ENCODE measurements around the gene SNRPD2. TPM values are rescaled to one million over a fixed set of nuclear protein-coding genes. Genes with fewer than 3 reads are reported as not detected.

The SNRPD2 gene
- total RNA-seq, result 100 to 1,000 TPM; 575 to 607 TPM

DNA sequence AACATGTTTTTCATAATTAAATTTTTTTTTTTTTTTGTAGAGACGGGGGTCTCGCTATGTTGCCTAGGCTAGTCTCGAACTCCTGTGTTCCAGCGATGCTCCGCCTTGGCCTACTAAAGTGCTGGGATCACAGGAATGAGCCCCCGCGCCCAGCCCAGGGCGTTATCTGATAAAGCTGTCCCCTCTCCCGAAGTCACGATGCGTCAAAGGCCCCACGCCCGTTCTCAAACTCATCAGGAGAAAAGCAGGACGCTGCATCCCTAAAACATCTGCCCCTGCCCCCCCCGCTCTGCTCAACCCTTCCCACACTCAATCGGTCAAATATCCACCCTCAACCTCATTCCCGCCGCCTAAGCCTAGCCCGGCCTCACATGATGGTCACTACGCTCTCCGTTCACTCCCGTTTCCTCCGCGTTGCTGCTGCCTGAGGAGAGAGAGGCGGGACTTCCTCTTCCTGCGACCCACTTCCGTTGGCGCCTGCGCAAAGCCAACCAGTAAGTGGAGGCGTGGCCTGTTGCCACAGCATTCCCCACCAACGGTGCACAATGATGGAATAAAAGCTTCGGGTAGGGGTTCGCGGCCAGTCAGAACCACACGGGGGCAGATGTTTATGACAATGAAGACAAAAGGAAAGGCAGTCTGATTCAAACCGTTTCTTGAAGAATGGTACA is at the start of gene SNRPD2:
SNRPD2 (minus strand) TSS at position 438 of the 671 bp plus-strand sequence; CDS start at position 373, 65 bp downstream.

DNA sequence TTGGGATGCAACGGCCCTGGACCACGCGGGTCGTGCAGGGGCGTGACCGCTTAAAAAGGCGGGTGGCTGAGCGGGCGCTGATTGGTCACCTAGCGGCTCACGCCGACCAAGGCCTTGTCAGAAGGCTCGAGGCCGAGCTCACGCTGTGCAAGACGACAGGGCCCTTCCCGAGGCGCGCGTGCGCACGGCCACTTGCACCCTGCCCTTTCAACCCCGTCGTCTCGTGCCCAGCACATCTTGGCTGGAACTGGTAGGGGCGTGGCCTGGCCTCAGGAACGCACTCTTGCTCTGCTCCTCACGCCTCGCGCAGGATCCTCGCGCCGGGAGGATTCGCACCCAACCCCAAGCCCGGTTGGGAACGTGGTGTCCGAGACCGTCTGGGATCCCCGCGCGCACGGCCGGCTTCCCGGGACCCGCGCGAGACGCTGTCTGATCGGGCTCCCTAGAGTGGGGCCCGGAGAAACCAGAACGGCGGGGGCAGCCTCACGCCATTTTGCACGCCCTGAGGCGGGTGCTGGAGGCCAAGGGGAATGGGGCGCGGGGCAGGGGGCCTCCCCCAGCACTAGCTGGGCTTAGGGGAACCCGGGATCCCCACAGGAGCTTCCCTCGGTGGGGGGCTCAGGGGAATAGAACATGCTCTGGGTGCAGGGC is 41.5 kb upstream of the SNRPD2 start, which contains the start of gene MEIOSIN:
MEIOSIN (plus strand) TSS at position 280 of the 651 bp plus-strand sequence. CDS start 1,938 bp downstream, outside the sequence.

DNA sequence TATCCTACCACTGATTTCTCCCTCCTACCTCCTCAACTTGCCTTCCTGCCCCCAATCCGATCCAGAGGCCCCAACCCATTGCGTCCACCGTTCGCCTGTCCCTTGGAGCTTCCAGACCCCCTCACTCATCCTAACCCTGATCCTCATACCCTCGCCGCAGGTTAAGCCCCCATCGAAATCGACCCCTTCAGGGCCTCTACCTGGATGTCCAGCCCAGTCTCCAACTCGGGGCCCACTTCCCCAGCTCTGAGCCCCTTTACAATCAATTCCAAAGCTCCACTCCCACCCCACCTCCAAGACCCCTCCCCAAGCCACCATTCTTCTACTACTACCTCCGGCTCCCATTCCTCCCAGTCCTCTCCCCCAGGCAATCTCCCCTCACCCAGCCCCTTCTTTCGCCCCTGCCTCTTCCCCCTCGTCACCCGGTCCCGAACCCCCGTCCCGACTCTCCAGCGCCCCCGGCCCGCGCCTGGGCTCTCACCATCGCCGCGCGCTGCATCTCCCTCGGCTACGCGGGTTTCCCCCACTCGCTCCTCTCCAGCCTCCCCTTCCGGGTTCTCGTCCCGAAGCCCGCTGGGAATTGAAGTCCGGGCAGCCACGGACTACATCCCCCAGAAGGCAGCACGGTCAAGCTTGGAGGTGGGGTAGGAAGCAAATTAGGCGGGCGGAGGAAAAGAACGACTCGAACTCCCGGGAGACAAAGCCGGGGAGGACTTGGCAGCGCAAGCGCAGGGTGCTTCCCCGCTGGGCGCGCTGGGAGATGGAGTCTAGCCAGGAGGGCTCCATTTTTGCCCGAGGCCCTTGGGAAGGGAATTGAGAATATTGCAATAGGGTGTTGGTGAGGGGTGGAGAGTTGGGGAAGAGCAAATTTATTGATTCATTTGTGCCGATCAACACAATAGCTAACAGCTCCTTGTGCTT is 38.9 kb upstream of the SNRPD2 start, which contains the start of gene FBXO46:
FBXO46 (minus strand) TSS at position 529 of the 921 bp plus-strand sequence. CDS start 17,401 bp downstream, outside the sequence.

DNA sequence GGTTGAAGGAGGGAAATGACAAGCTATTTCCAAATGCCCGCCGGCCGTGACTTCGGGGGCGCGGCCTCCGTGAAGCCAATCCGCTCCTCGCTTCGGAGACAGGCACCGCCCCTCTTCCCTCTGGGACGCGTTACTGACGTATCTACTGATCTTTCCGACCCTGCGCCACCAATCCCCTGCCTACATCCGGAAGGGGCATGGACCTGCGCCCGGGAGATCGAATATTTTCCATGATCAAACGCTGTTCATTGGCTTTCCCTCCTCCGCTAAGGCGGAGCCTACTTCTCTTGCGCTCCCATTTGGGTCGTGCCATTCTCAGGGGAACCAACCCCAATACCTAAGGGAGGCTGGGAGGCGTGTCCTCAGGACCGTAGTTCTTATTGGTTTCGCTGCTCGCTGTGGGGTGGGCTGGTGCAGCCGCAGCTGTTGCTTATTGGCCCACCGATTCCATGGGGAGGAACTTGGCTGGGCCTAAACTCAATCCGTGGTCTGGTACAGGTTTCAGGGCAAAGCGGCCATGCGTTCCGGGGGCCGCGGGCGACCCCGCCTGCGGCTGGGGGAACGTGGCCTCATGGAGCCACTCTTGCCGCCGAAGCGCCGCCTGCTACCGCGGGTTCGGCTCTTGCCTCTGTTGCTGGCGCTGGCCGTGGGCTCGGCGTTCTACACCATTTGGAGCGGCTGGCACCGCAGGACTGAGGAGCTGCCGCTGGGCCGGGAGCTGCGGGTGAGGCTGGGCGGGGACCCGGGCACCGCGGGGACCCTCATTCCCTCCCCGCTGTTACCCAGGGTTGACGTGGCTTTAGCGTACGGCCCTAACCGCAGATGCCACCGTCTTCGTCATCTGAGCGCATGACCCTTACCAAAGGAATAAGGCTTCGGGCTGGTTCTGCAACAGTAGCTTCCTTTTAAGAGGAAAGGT is 693 bp upstream of the SNRPD2 start, which contains the start of gene QPCTL:
QPCTL (plus strand) TSS at position 480 of the 919 bp plus-strand sequence; CDS start at position 518, 38 bp downstream.

DNA sequence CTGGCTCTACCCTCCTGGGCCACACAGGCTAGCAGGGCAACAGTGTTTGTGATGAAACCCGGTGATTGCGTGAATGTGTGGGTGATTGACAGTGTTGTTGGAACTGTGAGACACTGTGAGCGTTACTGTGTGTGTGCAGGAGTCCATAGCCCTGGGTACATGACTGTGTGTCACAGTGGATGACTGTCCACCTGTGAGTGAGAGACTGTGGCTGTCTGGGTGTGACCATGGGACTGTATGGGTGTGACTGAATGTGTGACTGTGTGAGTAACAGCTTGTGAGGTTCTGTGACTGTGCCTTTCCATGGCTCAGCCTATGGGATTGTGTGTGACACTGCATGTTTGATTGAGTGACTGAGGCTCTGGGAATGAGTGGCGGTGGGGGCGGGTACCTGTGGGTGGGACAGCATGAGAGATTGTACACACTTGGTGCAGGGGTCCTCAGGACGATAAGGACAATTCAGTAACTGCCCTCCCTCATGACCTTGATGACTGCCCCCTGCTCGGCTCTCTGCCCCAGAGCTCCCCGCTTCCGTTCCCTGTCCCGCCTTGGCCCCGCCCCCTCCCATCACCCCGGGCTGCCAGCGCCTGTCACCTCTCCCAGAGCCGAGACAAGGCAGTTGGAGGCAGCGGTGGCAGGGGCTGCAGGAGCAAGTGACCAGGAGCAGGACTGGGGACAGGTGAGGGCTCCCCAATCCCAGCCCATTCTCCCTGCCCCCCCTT is 24.0 kb downstream of the SNRPD2 start, which contains the start of gene GIPR:
GIPR (plus strand) TSS at position 602 of the 722 bp plus-strand sequence. CDS start 1,300 bp downstream, outside the sequence.

DNA sequence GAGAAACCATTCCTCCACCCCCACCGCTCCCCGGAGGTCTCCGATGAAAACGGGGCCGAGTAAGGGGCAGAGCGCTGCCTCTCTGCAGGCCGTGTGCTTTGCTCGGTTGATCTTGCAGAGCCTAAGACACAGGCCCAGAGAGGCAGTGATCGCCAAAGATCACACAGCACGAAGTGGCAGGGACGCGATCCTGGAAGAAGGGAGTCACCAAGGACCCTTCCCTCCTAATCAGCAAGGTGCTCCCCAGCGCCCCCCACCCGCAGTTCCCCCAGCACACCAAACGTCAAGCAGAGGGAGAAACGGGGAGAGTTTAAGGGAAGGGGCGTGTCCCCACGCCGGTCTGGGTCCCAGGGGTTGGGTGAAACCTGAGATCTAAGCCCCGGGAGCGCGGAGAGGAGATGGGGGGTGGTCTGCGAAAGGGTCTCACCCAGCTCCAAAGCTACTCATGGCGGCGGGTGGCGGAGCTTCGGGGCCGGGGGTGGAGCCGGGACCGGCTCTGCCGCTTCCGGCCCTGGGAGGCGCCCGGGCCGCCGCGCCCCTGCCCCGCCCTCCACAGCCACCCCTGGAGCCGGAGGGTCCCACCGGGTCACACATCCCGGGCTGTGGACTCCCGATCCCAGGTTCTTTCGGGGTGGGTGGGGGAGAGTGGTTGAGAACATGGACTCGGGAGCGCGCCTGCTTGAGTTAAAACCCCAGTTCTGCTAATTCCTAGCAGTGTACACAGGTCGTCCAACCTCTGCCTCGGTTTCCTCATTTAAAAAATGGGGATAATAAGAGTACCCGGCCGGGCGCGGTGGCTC is 52.6 kb downstream of the SNRPD2 start, which contains the start of gene EML2:
EML2 (minus strand) TSS at position 468 of the 800 bp plus-strand sequence; CDS start at position 447, 21 bp downstream.

Small RNAs within 50 kb of the gene (microRNA-seq; reads per million reads assigned to microRNA genes)
- 152 reads per million, percentile 75 among the genes with 10 or more reads in this experiment for gene MIR330 (ENCODE audit: borderline microRNAs expressed, borderline replicate concordance)
- not detected for gene MIR642A (ENCODE audit: borderline microRNAs expressed, borderline replicate concordance)
- gene MIR642B (ENCODE audit: borderline microRNAs expressed, borderline replicate concordance), result not detected

Other genes starting within 250 kb of the SNRPD2 start
- gene FOSB, start 224.0 kb downstream of the SNRPD2 start, total RNA-seq, result 1 to 10 TPM; 8.2 to 9.8 TPM
- 1 to 10 TPM; 1.8 TPM for gene RTN2, start 194.9 kb downstream of the SNRPD2 start, total RNA-seq
- gene PPM1N, start 193.5 kb downstream of the SNRPD2 start, total RNA-seq, result 1 to 10 TPM; 1.4 to 2.6 TPM
- 100 to 1,000 TPM; 156 to 162 TPM for gene VASP, start 184.5 kb downstream of the SNRPD2 start, total RNA-seq
- 10 to 100 TPM; 13.0 to 15.2 TPM for gene OPA3, start 107.2 kb downstream of the SNRPD2 start, total RNA-seq
- not detected for gene GPR4, start 89.7 kb downstream of the SNRPD2 start, total RNA-seq
- gene EML2, start 52.6 kb downstream of the SNRPD2 start, total RNA-seq, result 10 to 100 TPM; 94.8 to 97.6 TPM
- 1 to 10 TPM; 4.2 to 4.8 TPM for gene GIPR, start 23.7 kb downstream of the SNRPD2 start, total RNA-seq
- 1 to 10 TPM; 6.7 to 8.4 TPM for gene QPCTL, start 713 bp upstream of the SNRPD2 start, total RNA-seq
- gene FBXO46, start 38.9 kb upstream of the SNRPD2 start, total RNA-seq, result 10 to 100 TPM; 33.6 to 40.3 TPM
- not detected for gene MEIOSIN, start 41.5 kb upstream of the SNRPD2 start, total RNA-seq
- gene SIX5, start 77.3 kb upstream of the SNRPD2 start, total RNA-seq, result 1 to 10 TPM; 1.0 to 1.2 TPM
- 10 to 100 TPM; 24.8 to 27.0 TPM for gene DMPK, start 90.5 kb upstream of the SNRPD2 start, total RNA-seq
- 10 to 100 TPM; 46.7 to 47.1 TPM for gene DMWD, start 100.9 kb upstream of the SNRPD2 start, total RNA-seq
- gene RSPH6A, start 123.4 kb upstream of the SNRPD2 start, total RNA-seq, result under 1 TPM; 0.28 to 0.34 TPM
- gene SYMPK, start 171.2 kb upstream of the SNRPD2 start, total RNA-seq, result 10 to 100 TPM; 78.7 to 83.3 TPM
- not detected for gene FOXA3, start 172.4 kb upstream of the SNRPD2 start, total RNA-seq
- 10 to 100 TPM; 20.2 to 20.8 TPM for gene IRF2BP1, start 194.2 kb upstream of the SNRPD2 start, total RNA-seq
- gene MYPOP, start 210.7 kb upstream of the SNRPD2 start, total RNA-seq, result 10 to 100 TPM; 10.1 to 10.8 TPM
- gene NANOS2, start 222.8 kb upstream of the SNRPD2 start, total RNA-seq, result not detected